HG03095 (cell line): ENCODE results near the gene MSH3.
A peak's percentile ranks its signal among the peaks of the same experiment; 100 is the strongest.

Source experiments
- ATAC-seq: cut with Tn5 transposase; IDR thresholded peaks from one replicate; pipeline ENCODE4 v1.9.1; 2021; ENCODE audit warnings: moderate library complexity; ENCODE audit not compliant: unreplicated experiment

MSH3 gene

DNA sequence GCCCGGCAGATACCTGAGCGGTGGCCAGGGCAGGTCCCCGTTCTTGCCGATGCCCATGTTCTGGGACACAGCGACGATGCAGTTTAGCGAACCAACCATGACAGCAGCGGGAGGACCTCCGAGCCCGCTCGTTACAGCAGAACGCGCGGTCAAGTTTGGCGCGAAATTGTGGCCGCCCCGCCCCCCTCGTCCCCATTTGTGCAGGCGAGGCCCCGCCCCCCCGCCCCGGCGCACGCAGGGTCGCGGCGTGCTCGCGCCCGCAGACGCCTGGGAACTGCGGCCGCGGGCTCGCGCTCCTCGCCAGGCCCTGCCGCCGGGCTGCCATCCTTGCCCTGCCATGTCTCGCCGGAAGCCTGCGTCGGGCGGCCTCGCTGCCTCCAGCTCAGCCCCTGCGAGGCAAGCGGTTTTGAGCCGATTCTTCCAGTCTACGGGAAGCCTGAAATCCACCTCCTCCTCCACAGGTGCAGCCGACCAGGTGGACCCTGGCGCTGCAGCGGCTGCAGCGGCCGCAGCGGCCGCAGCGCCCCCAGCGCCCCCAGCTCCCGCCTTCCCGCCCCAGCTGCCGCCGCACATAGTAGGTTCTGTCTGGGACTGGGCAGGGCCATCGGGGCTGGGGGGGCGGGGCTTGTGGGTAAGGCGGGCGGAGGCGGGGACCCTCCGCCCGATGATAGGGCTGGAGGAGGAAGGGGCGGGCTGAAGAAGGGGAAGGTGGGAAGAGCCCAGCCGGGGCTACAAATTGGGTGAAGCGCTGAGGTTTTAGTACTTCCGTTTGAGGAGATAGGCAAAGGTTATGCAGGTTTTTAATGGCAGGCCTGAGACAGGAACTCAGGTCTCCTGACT is at the start of gene MSH3, which contains the start of gene DHFR:
MSH3 (plus strand) TSS at position 262 of the 840 bp plus-strand sequence; CDS start at position 338, 76 bp downstream.
DHFR (minus strand) TSS at position 593 of the 840 bp plus-strand sequence; CDS start at position 99, 494 bp downstream.
- peak; percentile 41 for ATAC-seq

DNA sequence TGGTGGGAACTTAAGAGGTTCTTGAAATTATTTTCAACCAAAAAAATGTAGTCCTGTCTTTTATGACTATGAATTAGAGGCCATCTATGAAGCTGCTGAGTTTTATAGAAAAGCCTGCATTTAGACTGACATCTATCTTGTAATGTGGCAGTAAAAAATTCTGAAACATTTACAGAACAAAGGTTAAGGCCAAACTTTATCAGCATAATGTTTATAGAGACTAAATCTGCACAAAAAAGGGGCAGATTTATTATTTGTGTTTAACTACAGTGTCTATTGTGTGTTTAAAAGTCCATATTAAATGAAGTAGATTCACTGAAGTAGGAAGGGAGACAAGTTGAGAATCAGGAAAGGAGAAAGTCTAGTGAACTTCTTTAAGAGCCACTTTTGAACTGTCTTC is 47.1 kb upstream of the MSH3 start:
- no peak for ATAC-seq

DNA sequence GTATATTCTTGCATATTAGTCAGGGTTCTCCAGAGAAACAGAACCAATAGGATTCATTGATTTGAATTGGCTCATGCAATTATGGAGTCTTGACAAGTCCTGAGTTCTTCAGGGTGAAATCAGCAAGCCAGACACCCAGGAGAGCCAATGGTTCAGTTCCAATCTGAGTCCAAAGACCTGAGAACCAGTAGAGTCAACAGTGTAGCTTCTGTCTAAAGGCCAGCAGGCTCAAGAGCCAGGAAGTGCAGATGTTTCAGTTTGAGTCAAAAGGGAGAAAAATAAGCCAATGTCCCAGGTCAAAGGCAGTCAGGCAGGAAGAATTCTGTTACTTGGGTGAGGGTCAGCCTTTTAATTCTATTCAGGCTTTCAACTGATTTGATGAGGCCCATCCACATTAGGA is 46.6 kb upstream of the MSH3 start:
- ATAC-seq = peak; percentile 93

DNA sequence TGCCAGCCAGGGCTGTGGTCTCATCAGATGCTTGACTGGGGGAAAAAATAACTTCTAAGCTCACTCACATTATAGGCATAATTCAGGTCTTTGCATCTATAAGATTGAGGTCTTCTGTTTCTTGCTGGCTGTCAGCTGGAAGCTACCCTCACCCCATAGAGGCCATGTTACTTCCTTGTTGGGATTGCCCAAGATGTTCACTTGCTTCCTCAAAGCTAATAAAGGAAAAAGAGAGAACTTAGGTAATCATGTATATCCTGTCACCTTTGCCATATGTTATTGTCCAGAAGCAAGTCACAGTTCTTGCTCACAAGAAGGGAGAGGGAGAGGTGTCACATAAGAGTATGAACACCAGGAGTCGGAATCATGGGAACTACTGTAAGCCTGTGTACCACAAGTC is 45.7 kb upstream of the MSH3 start:
- ATAC-seq = no peak

DNA sequence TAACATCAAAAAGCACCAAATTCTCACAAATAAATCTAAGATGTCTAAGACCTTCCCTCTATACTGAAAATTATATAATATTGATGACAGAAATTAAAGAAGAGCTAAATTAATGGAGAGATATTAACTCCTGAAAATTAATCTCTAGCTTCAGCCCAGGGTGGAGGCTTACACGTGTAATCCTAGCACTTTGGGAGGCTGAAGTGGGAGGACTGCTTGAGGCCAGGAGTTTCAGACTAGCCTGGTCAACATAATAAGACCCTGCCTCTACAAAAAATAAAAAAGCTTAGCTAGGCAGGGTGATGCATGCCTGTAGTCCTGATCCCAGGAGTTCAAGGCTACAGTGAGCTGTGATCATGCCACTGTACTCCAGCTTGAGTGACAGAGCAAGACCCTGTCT is 44.8 kb upstream of the MSH3 start:
- no peak for ATAC-seq

DNA sequence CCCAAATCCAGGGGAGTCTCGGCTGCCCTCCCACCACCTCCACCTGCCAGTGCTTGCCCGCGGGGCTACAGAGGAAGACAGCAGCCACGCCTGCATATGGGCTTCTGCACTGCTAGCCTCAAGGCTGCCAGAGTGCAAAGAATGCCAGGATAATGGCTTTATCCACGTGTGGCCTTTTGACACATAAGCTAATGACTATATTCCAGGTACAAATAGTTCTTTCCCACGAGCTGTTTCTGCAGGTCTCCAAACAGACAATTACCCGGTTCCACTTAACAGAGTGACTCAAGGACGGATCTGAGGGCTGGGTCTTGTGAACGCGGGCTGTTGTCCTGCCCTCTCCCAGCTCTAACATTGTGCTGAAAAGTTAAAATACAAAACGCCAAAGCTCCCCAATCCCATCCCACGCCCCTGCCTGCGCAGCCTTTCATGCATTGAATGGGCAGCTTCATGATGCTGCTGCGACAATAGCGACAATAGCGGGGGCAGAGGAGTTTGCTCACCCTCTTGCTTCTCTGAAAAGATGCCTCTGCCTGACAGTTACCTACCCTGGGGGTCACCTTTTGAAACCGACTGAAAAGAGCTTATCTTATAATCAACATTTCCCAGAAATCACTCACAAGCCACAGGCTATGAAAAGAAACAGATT is 39.1 kb upstream of the MSH3 start:
- ATAC-seq = no peak

DNA sequence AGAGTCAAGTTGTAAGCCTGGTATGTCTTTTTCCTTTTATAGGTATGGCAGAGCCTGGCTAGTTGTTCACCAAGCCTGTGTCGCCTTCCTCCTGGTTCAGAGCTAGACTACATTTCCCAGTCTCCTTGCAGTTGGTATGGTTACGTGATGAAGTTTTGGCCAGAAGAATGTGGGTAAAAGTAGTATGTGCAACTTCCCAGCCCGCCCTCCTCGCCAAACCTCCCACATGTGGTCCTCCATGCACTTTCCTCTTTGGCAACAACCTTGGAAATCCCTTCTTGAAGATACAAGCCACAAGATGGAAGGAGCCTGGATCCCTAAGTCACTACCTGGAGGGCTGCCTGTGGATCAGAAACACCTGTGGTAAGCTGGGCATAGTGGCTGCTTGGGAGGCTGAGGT is 36.0 kb upstream of the MSH3 start:
- ATAC-seq = no peak

DNA sequence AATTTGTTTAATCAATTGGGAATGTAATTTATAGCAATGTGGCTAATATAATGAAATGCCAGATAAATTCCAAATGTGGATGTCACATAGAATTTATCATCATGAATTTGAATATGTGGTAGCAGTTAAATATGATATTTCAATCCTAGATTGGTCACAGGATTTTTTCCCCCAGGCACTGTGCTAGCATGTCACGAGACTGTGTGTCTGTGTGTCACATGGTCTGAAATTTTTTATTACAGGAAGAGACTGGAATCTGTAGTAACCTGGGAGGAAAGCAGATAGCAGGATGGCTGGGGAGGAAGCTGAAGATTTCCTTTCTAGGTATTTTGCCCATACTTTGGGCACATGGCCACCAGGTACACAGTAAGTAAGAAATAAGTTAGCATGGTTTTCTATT is 35.4 kb upstream of the MSH3 start:
- ATAC-seq = no peak

DNA sequence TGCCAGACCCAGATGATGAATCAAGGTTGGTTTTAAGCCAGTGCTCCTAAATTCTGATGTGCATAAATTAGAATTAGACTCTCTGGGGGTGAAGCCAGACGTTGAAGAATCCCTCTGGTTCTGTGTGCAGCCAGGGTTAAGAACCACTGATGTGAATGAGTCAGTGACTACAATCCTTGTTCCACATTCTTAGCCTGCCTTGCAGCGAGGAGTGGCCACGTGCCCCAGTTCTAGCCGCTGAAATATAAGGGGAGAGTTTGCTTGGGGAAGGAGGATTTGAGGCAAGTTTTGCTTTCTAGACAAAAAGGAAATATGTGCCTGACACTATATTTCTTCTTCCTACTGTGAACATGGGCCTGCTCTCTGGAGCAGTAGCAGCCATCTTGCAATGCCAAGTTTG is 34.2 kb upstream of the MSH3 start:
- ATAC-seq = no peak

DNA sequence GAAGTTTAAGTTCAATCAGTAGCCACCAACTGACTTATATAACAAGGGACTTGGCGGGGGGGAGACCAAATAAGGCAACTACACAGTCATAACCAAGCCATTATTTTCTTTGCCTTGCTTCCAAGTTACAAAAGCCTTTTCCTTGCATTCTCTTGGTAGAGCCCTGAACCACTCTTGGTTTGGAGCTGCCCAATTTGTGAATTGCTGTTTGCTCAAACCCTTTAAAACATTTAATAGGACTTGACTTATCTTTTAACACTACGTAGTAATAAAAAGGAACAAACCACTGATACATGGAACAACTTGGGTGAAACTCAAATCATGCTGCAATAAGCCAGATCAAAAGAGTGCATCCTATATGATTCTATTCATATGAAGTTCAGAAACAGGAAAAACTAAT is 31.7 kb upstream of the MSH3 start:
- ATAC-seq = no peak

DNA sequence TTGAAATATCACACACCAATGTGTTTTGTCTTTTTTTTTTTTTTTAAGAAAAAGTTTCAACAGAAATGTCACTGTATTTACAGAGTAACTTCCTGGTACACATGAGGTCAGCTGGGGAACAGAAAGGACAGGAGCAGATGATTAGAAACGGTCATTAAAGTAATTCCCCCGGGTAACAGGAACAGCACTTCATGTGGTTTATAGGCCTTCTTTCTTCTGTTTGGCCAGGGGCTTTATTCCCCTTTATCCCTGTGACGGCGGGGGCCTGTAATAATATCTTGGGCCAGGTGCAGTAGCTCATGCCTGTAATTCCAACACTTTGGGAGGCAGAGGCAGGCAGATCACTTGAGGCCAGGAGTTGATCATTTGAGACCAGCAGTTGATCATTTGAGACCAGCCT is 30.5 kb upstream of the MSH3 start:
- no peak for ATAC-seq

DNA sequence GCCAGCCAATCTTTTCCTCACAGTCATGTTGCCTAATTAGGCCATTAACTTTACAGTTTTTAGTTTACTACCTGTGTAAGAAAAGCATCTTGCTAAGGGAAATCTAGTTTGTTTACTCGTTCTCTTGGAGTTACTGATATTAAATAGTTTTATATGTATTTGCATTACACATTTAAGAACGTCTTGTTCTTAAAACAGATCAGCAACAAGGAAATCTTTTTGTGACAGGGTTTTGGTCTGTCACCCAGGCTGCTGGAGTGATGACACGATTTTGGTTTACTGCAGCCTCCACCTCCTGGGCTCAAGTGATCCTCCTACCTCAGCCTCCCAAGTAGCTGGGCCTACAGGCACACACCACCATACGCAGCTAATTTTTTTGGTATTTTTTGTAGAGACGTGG is 29.2 kb upstream of the MSH3 start:
- no peak for ATAC-seq

DNA sequence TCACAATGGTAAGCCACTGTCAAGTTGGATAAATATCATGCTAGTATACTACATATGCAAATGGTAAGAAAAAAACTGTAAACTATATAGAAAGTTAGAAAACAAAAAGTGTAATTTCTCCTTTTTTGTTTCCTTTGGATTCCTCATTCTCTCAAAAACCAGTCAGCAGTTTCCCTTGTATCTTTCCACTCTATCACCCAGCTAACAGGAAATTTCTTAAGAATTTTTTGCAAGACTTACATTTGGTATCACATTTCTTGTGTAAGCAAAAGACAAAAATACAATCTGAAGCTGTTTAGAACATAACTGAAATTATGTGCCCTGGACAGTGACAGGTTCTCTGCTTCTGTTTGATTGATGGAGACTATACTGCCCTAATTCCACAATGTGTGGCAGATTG is 25.2 kb upstream of the MSH3 start:
- no peak for ATAC-seq

DNA sequence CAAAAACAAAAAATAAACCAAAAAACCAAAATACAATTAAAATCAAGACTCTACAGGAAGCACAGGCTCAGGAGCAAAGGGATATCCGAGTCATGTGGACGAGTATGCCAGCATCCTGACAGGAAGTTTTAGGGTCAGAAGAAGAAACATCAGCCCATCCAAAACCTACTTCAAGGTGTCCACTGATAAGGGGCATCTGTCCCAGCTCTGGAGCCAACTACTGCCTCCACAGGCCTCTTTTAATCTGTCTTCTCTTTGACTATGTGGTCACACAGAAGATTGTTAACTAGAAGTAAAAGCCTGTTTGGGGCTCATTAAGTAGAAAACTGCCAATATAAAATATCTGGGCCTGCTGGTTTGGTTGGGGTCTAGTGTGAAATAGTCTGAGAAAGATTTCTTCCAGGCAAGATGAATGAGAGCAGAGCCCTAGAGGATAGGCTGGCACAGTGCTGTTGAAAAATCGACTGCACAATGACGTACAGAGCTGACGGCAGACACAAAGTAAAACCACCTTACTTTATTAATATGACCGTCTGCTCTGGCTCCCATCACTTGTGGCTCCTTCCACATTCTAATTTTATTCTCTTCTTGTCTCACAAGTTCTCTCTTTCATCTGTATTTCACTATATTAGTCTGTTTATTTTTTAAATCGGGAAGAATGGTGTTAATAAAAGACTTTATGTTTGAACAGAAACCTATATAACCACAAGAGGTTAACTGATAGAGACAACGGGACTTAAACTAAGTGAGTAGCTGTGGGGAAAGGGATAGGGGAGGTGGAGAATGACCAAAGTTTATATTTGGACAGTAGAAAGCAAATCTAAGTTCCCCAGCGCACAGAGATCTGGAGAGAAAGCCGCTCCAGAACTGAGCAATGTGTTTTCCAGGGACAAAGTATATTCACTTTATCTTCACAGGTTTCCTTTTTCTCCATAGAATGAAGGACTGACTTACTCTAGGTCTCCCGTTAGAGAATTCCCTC is 22.9 kb upstream of the MSH3 start:
- ATAC-seq = no peak

DNA sequence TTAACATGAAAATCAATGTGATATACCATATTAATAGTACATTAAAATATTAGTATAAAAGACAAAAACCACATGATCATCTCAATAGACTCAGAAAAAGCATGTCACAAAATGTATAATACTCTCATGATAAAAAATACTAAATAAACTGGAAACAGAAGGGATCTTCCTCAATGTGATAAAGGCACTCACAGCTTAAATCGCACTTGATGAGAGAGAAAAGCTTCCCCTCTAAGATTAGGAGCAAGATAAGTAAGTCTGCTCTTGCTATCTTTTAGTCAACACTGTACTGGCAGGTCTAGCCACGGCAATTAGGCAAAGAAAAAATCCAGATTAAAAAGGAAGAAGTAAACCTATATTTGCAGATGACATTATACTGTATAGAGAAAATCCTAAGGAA is 21.8 kb upstream of the MSH3 start:
- ATAC-seq = no peak

DNA sequence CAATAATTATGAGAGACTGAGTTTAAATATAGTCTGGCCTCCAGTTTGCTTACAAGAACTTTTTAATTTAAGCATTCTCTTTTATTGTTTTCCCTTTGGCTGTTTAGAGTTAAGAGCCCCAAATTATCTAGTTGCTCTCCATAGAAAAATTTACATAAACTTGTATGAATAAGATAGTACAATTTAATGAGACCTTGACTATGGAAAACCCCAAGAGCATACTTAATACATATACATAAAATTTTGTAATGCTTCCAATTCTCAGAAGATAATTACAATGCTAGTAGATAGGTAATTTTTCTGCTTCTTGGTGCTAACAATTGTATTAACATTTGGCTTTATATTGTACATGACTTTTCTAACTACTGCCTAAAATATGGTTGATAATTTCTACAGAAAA is 20.3 kb upstream of the MSH3 start:
- no peak for ATAC-seq

DNA sequence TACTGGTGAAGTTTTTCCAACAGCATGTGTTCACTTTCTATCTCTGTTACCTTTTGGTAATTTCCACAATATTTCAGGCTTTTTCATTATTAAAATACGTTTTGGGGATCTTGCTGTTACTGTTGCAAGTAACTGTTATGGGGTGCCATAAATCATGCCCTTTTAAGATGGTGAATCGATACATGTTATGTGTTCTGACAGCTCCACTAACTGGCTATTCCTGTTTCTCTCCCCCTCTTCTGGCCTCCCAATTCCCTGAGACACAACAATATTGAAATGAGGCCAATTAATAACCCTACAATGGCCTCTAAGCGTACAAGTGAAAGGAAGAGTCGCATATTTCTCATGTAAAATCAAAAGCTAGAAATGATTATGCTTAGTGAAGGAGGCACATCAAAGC is 13.1 kb upstream of the MSH3 start:
- ATAC-seq = no peak

DNA sequence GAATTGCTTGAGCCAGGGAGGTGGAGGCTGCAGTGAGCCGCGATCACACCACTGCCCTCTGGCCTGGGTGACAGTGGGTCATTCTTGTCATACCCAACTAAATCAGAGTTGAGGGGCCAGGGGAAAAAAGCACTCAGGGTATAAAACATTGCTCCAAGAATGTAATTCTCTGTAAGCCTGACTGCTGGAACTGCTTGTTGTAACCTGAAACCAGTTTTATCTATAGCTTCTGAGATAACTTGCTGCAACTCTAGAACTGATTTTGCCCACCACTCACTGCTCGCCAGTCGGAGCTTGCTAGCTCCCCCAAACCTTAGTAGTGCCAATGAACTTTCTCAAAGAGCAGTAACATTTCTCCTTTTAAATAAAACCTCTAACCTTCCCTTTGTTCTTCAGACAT is 9.6 kb upstream of the MSH3 start:
- no peak for ATAC-seq

DNA sequence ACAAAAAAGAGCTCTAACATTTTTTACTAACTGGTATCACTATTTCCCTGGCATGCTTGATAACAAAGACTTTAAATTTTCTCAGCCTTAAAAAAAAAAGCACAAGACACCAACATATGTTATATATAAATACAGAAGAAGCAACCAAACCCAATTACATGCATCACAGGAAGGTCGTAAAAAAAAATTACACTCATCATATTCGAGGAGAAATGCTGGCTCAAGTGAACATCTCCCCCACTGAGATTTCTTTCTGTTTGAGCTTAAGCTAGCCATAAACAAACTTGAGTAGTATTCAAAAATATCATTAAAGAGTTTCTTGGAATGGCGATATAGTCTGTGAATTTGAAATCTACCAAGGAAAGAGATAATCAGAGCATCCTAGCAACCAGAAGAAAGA is 7.5 kb upstream of the MSH3 start:
- ATAC-seq = no peak

DNA sequence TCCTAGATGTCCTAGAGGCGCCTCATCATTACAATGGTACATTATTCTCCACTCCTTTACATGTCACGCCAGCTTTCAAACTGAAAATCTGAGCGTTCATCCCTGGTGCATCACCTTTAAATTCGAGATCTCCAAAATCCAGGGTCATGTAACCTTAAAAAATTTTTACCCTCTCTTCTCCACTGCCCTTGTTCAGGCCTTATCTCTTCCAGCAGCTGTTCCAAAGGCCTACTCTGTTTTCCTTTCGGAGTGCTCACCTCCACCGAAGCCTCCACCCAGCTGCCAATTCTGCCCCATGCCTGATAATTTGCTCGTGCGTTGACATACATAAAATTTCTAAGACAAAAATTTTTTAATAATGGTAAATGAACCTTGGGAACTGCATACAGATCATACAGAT is 950 bp upstream of the MSH3 start:
- no peak for ATAC-seq

DNA sequence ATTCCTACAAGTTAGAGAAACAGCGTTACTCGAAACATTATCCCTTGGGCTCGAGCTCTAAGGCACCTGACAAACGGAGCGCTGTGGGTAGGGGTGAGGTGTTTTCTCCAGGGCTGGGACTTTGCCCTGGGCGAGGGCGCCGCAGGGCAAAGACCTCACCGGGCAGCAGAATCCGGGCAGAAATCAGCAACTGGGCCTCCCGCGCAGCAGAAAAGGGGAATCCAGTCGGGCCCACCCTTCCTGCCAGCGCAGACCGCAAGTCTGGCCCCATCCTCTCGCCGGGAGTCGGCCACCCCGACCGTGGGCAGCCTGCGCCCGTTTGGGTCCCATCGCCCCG is 430 bp upstream of the MSH3 start:
- no peak for ATAC-seq
